Measurements from ENCODE around the gene USP19.

The USP19 gene

DNA sequence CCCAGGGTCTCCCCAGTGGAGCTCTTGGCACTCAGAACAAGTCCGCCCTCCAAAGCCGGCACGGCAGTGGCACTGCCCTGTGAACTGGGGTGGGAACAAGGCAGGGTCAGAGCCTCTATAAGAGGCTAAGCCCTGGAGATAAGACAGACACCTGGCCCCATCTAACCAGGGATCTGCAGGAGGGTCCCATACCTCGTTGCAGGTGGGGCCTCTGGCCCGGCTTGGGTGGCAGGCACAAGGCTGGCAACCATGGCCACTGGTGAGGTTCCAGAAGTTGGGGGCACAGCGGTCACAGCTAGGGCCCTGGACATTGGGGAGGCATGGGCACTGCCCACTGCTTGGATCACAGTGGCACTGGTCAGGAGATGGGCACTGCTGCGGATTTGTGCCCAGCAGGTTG, 3.6 kb upstream of the USP19 start:
- H3K4me3 ChIP-seq (ENCODE audit: low read depth, low read length) = no peak overlapping the region

DNA sequence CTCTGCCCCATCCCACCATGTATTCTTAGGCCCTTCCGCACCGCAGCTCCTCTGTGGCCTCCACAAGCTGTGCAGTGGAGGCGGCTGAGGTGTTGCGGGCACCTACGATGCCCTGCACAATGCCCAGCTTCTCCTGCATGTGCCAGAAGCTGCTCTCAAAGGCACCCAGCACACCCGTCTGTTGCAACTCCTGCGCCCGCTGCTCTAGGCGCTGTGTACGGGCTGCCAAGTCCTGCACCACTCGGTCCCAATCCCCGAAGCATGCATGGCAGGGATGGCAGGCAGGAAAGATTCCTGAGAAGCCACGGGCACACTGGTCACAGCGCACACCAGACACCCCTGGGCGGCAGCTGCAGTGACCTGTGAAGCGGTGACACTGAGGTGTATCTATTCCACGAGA, 3.1 kb upstream of the USP19 start:
- TF ChIP-seq, protein P1, sequence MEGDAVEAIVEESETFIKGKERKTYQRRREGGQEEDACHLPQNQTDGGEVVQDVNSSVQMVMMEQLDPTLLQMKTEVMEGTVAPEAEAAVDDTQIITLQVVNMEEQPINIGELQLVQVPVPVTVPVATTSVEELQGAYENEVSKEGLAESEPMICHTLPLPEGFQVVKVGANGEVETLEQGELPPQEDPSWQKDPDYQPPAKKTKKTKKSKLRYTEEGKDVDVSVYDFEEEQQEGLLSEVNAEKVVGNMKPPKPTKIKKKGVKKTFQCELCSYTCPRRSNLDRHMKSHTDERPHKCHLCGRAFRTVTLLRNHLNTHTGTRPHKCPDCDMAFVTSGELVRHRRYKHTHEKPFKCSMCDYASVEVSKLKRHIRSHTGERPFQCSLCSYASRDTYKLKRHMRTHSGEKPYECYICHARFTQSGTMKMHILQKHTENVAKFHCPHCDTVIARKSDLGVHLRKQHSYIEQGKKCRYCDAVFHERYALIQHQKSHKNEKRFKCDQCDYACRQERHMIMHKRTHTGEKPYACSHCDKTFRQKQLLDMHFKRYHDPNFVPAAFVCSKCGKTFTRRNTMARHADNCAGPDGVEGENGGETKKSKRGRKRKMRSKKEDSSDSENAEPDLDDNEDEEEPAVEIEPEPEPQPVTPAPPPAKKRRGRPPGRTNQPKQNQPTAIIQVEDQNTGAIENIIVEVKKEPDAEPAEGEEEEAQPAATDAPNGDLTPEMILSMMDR (IDR thresholded peaks at IDR 0.05; ENCODE audit: borderline replicate concordance, insufficient read depth, low read depth, low read length) = no peak
- H3K4me3 ChIP-seq (ENCODE audit: low read depth, low read length) = no peak overlapping the region

More for the DNA sequence above, 3.6 kb upstream of the USP19 start:
- TF ChIP-seq, protein P1 (IDR thresholded peaks at IDR 0.05; ENCODE audit: borderline replicate concordance, insufficient read depth, low read depth, low read length) = no peak

DNA sequence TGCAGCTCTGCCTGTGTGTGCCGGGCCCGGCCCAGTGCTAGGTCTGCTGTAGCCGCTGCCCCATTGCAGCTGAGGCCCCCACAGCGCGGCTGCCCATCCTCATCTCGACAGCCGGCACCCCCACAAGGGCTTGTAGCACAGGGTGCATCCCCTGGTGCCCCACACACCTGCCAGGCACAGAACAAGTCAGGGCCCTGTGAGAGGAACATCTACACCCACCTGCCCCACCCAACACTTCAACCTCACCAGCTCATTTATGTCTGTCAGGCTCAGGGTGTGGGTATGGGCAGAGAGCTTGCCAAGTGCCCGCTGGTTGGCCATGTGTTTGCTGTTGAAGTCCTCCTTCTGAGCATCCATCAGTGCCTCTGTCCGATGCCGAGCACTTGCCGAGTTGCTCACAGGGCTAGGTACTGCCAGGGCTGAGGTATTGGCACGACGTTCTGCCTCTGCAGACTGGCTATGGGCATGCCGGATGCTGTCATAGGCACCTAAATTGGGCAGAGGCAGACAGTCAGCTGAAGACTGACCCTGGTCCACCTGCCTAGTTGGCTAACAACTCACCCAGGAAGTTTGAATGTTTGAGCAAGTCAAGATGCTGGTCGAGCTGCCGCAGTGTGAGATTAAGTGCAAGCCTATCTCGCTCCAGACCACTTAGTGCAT, 2.4 kb upstream of the USP19 start:
- TF ChIP-seq, protein P1 (IDR thresholded peaks at IDR 0.05; ENCODE audit: borderline replicate concordance, insufficient read depth, low read depth, low read length) = no peak
- no peak overlapping the region for H3K4me3 ChIP-seq (ENCODE audit: low read depth, low read length)

DNA sequence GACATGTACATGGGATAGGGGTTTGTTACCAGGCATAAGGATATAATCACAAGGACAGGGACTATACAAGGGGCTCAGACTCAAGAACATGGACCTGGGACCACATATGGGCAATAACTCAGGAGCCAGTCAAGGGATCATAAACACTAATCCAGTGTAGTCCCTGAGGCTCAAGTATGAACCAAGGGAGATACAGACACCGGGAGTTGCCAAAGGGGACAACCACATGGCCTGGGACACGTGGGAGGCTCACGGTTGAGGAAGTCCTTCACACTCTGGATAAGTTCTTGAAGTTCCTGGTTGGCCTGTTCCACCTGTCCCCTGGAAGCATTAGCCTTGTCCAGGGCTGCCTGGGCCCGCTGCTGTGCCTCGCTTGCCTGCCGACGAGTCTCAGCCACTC, 1.8 kb upstream of the USP19 start:
- no peak overlapping the region for H3K4me3 ChIP-seq (ENCODE audit: low read depth, low read length)
- TF ChIP-seq, protein P1 (IDR thresholded peaks at IDR 0.05; ENCODE audit: borderline replicate concordance, insufficient read depth, low read depth, low read length) = no peak

DNA sequence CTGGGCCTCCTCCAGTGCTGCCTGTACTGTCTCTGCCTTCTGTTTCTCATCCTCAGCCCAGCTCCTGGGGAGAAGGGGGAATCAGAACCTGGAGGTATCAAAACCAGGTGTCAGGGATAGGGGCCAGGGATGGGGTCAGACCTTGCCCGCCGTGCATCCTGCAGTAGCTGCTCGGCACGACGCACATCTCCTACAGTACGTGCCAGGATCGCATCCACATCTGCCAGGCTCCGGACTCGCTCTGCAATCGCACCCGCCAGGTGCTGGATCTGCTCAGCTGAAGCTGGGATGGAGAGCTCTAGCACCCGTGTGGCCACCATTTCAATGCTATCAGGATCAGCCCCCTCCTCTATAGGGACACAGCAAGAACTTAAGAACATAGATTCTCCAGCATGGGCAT, 1.4 kb upstream of the USP19 start:
- TF ChIP-seq, protein P1 (IDR thresholded peaks at IDR 0.05; ENCODE audit: borderline replicate concordance, insufficient read depth, low read depth, low read length) = no peak
- H3K4me3 ChIP-seq (ENCODE audit: low read depth, low read length) = no peak overlapping the region

DNA sequence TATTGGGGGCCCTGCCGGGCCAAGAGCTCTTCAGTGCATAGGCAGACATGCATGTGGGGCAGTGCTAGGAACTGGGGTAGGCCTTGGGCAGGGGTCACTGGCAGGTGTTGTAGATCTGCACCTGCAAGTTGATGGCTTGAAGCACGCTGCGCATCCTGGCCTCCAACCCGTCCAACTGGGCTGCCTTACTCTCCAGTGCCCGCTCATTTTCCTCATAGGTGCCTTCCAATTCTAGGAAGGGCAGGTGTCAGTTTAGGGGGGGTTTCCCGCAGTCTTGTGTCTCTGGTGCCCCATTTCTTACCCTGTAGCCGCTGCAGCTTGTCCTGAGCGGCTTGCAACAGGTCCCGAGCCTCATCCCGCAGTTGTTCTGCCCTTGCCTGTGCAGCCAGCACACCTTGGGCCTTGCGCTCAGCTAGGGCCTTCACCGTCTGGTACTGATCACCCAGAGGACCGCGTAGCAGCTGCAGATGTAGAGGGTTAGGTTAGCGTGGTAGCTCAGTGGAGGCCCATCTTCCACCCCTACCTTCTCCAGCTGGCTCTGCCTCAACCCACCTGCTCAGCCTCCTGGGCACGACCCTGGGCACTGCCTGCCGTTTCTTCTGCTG, 611 bp upstream of the USP19 start:
- TF ChIP-seq, protein P1 (IDR thresholded peaks at IDR 0.05; ENCODE audit: borderline replicate concordance, insufficient read depth, low read depth, low read length) = no peak
- H3K4me3 ChIP-seq (ENCODE audit: low read depth, low read length) = peak overlapping the region; percentile 93

DNA sequence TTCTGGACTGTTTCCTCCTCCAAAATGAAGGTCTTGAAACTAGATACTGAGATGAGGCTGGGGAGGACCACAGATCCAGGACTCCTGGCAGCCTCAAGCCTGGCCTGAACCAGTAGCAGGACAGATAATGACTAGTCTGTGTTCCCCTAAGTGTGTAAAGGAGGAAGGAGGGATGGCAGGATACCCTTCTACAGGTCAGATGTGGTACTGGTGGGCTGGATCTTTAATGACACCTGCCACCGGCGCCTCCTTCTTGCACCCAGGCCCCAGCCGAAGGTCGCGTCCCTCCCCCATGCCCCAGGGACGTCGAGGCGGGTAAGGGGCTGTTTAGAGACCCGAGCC, 556 bp downstream of the USP19 start:
- TF ChIP-seq, protein P1 (IDR thresholded peaks at IDR 0.05; ENCODE audit: borderline replicate concordance, insufficient read depth, low read depth, low read length) = no peak
- H3K4me3 ChIP-seq (ENCODE audit: low read depth, low read length) = peak overlapping the region; percentile 93
